ENCODE results near the gene FBXL7.

DNA sequence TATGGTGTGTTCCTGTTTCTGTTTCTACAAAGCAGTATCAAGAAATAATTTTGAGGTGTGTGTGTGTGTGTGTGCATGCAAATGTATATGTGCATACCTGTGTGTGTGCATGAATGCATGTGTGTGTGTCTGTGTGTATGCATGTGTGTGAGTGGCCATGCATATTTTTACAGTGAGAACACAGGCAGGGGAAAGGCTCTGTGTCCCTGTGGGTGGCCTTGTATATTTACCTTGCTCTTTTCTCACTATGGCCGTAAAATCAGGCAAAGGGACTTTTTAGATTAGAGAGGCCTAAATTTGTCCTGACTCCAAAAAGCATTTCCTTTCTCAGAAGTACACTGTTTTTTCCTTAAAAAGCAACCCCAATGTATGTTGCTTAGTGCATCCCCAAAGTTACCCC, 386.2 kb downstream of the FBXL7 start:
- TF ChIP-seq POLR2A (IDR thresholded peaks at IDR 0.05), result no peak
- TF ChIP-seq, protein P1, sequence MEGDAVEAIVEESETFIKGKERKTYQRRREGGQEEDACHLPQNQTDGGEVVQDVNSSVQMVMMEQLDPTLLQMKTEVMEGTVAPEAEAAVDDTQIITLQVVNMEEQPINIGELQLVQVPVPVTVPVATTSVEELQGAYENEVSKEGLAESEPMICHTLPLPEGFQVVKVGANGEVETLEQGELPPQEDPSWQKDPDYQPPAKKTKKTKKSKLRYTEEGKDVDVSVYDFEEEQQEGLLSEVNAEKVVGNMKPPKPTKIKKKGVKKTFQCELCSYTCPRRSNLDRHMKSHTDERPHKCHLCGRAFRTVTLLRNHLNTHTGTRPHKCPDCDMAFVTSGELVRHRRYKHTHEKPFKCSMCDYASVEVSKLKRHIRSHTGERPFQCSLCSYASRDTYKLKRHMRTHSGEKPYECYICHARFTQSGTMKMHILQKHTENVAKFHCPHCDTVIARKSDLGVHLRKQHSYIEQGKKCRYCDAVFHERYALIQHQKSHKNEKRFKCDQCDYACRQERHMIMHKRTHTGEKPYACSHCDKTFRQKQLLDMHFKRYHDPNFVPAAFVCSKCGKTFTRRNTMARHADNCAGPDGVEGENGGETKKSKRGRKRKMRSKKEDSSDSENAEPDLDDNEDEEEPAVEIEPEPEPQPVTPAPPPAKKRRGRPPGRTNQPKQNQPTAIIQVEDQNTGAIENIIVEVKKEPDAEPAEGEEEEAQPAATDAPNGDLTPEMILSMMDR (IDR thresholded peaks at IDR 0.05), result no peak

Data from right lobe of liver (tissue), 4 donors.